HCT116 (cell line): ENCODE data around the gene UQCRHL. TPM values are rescaled to one million over a fixed set of nuclear protein-coding genes. Genes with fewer than 3 reads are reported as not detected.

Experiments
- ATAC-seq: fragments of 200-7000 bp; cut with Tn5 transposase; 2 replicates; pipeline ENCODE4 v1.9.1; 2020; ENCODE audit warnings: mild to moderate bottlenecking, moderate library complexity
- BruUV-seq: library from RNA; stranded (reverse); fragments of 400-500 nt; replicated peaks from 2 replicates; lab custom pipeline; 2021; lab: Mats Ljungman, UMichigan
- CTCF ChIA-PET: fragments of 300-600 bp; sonication (Branson Sonifier 250); formaldehyde crosslinking; loops from one replicate; lab custom pipeline; 2021; ENCODE audit warnings: antibody characterized with exemption; lab: Charles Lee
- POLR2A ChIA-PET: fragments of 300-600, 350-600 bp; sonication (Branson Sonifier 250); formaldehyde crosslinking; loops from one replicate; lab custom pipeline; 2021; ENCODE audit warnings: antibody characterized with exemption; lab: Charles Lee
- RAD21 ChIA-PET, 2 experiments: fragments of 300-600 bp; sonication (Branson Sonifier 250); formaldehyde crosslinking; loops; one replicate each; lab custom pipeline; 2023; ENCODE audit warnings: low total read pairs in 2 of 2; ENCODE audit not compliant: uncharacterized antibody in 2 of 2, unreplicated experiment in 2 of 2, low non-redundant PET in 1 of 2; lab: Charles Lee
- DNase-seq: peaks from one replicate; pipeline ENCODE4 v3.0.0-alpha.2; 2010; ENCODE audit warnings: low read depth, low spot score
- H2AFZ ChIP-seq: fragments of 200-600 bp; shearing (Covaris generic), sonication (generic); 2 replicates; pipeline ENCODE4 v1.6.1; 2017; ENCODE audit warnings: low read depth, mixed run types, mixed read lengths, antibody characterized with exemption, low read length; ENCODE audit not compliant: poor library complexity, severe bottlenecking
- H3K27ac ChIP-seq: 2 replicates; pipeline ENCODE4 v1.5.1; 2012; ENCODE audit warnings: low read depth, low read length
- H3K27me3 ChIP-seq: fragments of 200-600 bp; sonication (generic); 2 replicates; pipeline ENCODE4 v1.6.1; 2016; ENCODE audit warnings: mixed run types, low read length, mixed read lengths; ENCODE audit not compliant: insufficient read depth
- H3K36me3 ChIP-seq, 2 experiments: fragments of 200-500 bp in 1 of 2; fragments of 200-600 bp in 1 of 2; sonication (Bioruptor generic) in 1 of 2; sonication (generic) in 1 of 2; 2 replicates each; pipeline versions ENCODE4 v1.5.1 to v1.6.1; 2014 to 2016; ENCODE audit warnings: low read length in 2 of 2, inconsistent platforms in 1 of 2, mixed read lengths in 1 of 2, mixed run types in 1 of 2; ENCODE audit not compliant: insufficient read depth in 2 of 2, control insufficient read depth in 1 of 2
- H3K4me1 ChIP-seq, 2 experiments: fragments of 200-600 bp in 1 of 2; sonication (generic) in 1 of 2; 2 replicates each; pipeline versions ENCODE4 v1.5.1 to v1.6.1; 2012 to 2017; ENCODE audit warnings: low read length in 2 of 2, inconsistent platforms in 1 of 2, mild to moderate bottlenecking in 1 of 2, mixed read lengths in 1 of 2, mixed run types in 1 of 2, moderate library complexity in 1 of 2; ENCODE audit not compliant: insufficient read depth in 2 of 2, control insufficient read depth in 1 of 2
- H3K4me2 ChIP-seq: fragments of 200-600 bp; sonication (generic); 2 replicates; pipeline ENCODE4 v1.6.1; 2017; ENCODE audit warnings: mixed run types, low read length, mixed read lengths
- H3K4me3 ChIP-seq, 2 experiments: fragments of 200-600 bp in 1 of 2; sonication (generic) in 1 of 2; replicated peaks in 1 of 2; 2 replicates each; pipeline ENCODE4 v1.5.1; 2011 to 2016; ENCODE audit warnings: low read length in 2 of 2, control low read depth in 1 of 2, low read depth in 1 of 2, mild to moderate bottlenecking in 1 of 2, mixed read lengths in 1 of 2, mixed run types in 1 of 2
- H3K79me2 ChIP-seq: fragments of 200-600 bp; sonication (generic); 2 replicates; pipeline ENCODE4 v1.6.1; 2017; ENCODE audit warnings: mild to moderate bottlenecking, mixed run types, low read length, moderate library complexity, mixed read lengths; ENCODE audit not compliant: insufficient read depth
- H3K9ac ChIP-seq: fragments of 200-600 bp; sonication (generic); 2 replicates; pipeline ENCODE4 v1.6.1; 2016; ENCODE audit warnings: low read length, mixed read lengths
- H3K9me2 ChIP-seq: fragments of 200-600 bp; sonication (generic), shearing (Covaris generic); 2 replicates; pipeline ENCODE4 v1.6.1; 2017; ENCODE audit warnings: mixed run types, mild to moderate bottlenecking, moderate library complexity; ENCODE audit not compliant: insufficient read depth
- H3K9me3 ChIP-seq, 2 experiments: fragments of 200-500 bp in 1 of 2; fragments of 200-600 bp in 1 of 2; sonication (Bioruptor generic) in 1 of 2; sonication (generic) in 1 of 2; 2 replicates each; pipeline ENCODE4 v1.6.1; 2014 to 2017; ENCODE audit warnings: low read length in 2 of 2, mixed read lengths in 2 of 2, inconsistent platforms in 1 of 2, low read depth in 1 of 2, mild to moderate bottlenecking in 1 of 2, mixed run types in 1 of 2, moderate library complexity in 1 of 2; ENCODE audit not compliant: control insufficient read depth in 1 of 2, insufficient read depth in 1 of 2
- H4K20me1 ChIP-seq: fragments of 200-600 bp; sonication (generic), shearing (Covaris generic); 2 replicates; pipeline ENCODE4 v1.6.1; 2017; ENCODE audit warnings: mixed run types, mild to moderate bottlenecking, moderate library complexity; ENCODE audit not compliant: insufficient read depth
- CEBPB ChIP-seq: IDR thresholded peaks from 2 replicates; pipeline ENCODE4 v1.6.1; 2012; ENCODE audit warnings: low read depth
- SP1 ChIP-seq: IDR thresholded peaks from 2 replicates; pipeline ENCODE4 v1.6.1; 2012; ENCODE audit warnings: low read depth
- SRF ChIP-seq: IDR thresholded peaks from 2 replicates; pipeline ENCODE4 v1.6.1; 2012; ENCODE audit warnings: low read depth
- TCF7L2 ChIP-seq: IDR thresholded peaks from 2 replicates; pipeline ENCODE4 v1.7.0; 2011; ENCODE audit warnings: borderline replicate concordance, inconsistent platforms; ENCODE audit not compliant: insufficient read depth, insufficient read length; ENCODE audit errors: extremely low read depth
- ZFX ChIP-seq: fragments of 450-650 bp; IDR thresholded peaks from 2 replicates; pipeline ENCODE4 v1.6.1; 2017
- intact Hi-C: fragments of 100-400 bp; cut with micrococcal nuclease; formaldehyde crosslinking; loops from 2 replicates; pipeline ENCODE4 v1.10.0; 2022
- total RNA-seq: library from RNA; stranded (reverse); gene quantifications from one replicate; pipeline ENCODE4 v1.2.1, GENCODE V29; 2021; ENCODE audit not compliant: unreplicated experiment
- TF ChIP-seq, protein P1 (sequence below): IDR thresholded peaks from 2 replicates; pipeline ENCODE4 v1.6.1; 2011; ENCODE audit warnings: mild to moderate bottlenecking, low read length, moderate library complexity; ENCODE audit not compliant: insufficient replicate concordance; ENCODE audit errors: extremely low read depth
- TF ChIP-seq, protein P2 (sequence below): IDR thresholded peaks from 2 replicates; pipeline ENCODE4 v1.6.1; 2012
- TF ChIP-seq, protein P3 (sequence below): IDR thresholded peaks from 2 replicates; pipeline ENCODE4 v1.6.1; 2012

UQCRHL gene
- total RNA-seq, 1 experiment from 2014 or later: 2.5 TPM

DNA sequence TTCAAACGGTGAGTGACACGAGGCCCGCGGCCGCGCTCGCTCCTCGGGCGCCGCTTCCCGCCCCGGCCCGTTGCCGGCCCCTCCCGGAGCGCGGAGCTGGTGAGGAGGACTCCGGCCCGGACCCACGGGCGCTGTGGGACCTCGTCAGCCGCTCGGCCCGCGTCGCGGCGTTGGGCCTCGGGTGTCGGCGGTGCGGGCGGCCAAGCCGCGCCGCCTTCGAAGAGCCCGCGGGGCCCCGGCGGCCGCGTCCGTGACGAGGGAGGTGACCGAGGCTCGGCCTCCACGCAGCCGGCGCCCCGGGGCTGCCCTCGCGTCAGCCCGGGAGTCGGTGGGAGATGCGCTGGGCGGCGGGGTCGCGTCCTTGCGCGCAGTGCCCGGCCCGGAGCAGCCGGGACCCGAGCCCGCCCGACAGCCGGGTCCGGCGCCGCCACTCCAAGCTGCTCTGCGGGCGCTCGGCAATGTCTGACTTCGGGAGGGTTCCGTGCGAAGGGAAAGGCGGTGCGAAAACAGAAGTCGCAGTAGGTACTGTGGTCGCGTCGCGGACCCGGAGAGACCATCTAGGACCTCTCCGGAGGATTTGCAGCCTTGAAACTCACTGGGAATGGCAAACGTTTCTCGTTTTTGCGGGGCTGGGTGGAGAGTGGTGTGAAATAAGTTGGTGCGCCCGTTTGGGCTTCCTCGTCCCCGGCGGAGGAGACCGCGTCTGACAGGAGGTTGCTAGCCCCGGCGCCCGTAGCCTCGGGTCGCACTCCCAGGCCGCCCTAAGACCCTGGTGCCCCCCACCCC, 40.9 kb upstream of the UQCRHL start:
- H4K20me1 ChIP-seq: no peaks in the 10 kb centered on the region
- H2AFZ ChIP-seq: no peak overlapping the region
- H3K9me2 ChIP-seq: no peaks in the 10 kb centered on the region
- no peaks in the 10 kb centered on the region for H3K36me3 ChIP-seq
- ChIA-PET RAD21 (interaction anchor here in 1 of 2 experiments (0.6 kb wide), 1 partner anchor 33 kb away, joined by 3 read pairs; no protein-coding TSS in a partner anchor), CTCF (interaction anchor here (1.0 kb wide), 1 partner anchor 33 kb away, joined by 5 read pairs; no protein-coding TSS in a partner anchor), POLR2A (interaction anchor here (1.1 to 2.8 kb wide), 6 partner anchors 11 to 128 kb away, joined by 3 to 10 read pairs (median 4); partner anchors contain the start of gene ZBTB17)
- peak overlapping the region; percentile 70 to 79 for H3K4me3 ChIP-seq
- ATAC-seq (no peak), DNase-seq (no peak)
- peaks cover 63% of the 10 kb centered on the region for H3K79me2 ChIP-seq
- intact Hi-C loops: no loop called here
- H3K9me3 ChIP-seq: no peaks in the 10 kb centered on the region
- no peaks in the 10 kb centered on the region for H3K27me3 ChIP-seq
- TF ChIP-seq, protein P1, sequence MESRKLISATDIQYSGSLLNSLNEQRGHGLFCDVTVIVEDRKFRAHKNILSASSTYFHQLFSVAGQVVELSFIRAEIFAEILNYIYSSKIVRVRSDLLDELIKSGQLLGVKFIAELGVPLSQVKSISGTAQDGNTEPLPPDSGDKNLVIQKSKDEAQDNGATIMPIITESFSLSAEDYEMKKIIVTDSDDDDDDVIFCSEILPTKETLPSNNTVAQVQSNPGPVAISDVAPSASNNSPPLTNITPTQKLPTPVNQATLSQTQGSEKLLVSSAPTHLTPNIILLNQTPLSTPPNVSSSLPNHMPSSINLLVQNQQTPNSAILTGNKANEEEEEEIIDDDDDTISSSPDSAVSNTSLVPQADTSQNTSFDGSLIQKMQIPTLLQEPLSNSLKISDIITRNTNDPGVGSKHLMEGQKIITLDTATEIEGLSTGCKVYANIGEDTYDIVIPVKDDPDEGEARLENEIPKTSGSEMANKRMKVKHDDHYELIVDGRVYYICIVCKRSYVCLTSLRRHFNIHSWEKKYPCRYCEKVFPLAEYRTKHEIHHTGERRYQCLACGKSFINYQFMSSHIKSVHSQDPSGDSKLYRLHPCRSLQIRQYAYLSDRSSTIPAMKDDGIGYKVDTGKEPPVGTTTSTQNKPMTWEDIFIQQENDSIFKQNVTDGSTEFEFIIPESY: no peak
- TF ChIP-seq ZFX: peak; percentile 68; the same call in 1 of the 2 replicates
- TF ChIP-seq, protein P2, sequence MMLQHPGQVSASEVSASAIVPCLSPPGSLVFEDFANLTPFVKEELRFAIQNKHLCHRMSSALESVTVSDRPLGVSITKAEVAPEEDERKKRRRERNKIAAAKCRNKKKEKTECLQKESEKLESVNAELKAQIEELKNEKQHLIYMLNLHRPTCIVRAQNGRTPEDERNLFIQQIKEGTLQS: no peak
- no TSS peak for BruUV-seq
- peak overlapping the region; percentile 90 for H3K9ac ChIP-seq
- H3K4me1 ChIP-seq: peaks cover 33 to 48% of the 10 kb centered on the region in 2 experiments
- H3K27ac ChIP-seq: peak overlapping the region; percentile 86
- H3K4me2 ChIP-seq: peak overlapping the region; percentile 83

DNA sequence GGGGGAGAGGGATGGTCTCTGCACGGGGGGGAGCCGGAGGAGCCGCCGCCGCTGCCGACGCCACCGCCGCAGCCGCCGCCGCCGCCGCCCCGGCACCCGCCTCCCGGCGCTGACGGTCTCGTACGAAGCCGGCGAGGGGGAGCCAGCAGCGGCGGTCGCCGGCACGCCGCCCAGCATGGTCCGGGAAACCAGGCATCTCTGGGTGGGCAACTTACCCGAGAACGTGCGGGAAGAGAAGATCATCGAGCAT, 40.4 kb upstream of the UQCRHL start:
- Histone ChIP-seq H2AFZ (no peak overlapping the region), H3K36me3 (no peaks in the 10 kb centered on the region), H3K79me2 (peaks cover 58% of the 10 kb centered on the region), H3K9ac (peak overlapping the region; percentile 90), H3K4me3 (peak overlapping the region; percentile 70 to 79), H3K9me2 (no peaks in the 10 kb centered on the region), H3K27ac (peak overlapping the region; percentile 86), H3K9me3 (no peaks in the 10 kb centered on the region), H4K20me1 (no peaks in the 10 kb centered on the region), H3K4me1 (peaks cover 30 to 47% of the 10 kb centered on the region in 2 experiments), H3K4me2 (peak overlapping the region; percentile 83), H3K27me3 (no peaks in the 10 kb centered on the region)
- ChIA-PET CTCF (interaction anchor here (0.9 to 1.0 kb wide), 2 partner anchors 32 to 56 kb away, joined by 4 to 5 read pairs; no protein-coding TSS in a partner anchor), POLR2A (interaction anchor here (0.8 to 2.8 kb wide), 6 partner anchors 11 to 128 kb away, joined by 3 to 9 read pairs (median 4); partner anchors contain the start of gene ZBTB17)
- intact Hi-C loops: no loop called here
- no peak for DNase-seq
- ATAC-seq: no peak
- TF ChIP-seq, protein P3, sequence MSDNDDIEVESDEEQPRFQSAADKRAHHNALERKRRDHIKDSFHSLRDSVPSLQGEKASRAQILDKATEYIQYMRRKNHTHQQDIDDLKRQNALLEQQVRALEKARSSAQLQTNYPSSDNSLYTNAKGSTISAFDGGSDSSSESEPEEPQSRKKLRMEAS: no peak
- TF ChIP-seq SRF: no peak
- TF ChIP-seq SP1: no peak
- TF ChIP-seq TCF7L2: no peak
- TF ChIP-seq, protein P2: no peak
- TF ChIP-seq CEBPB: no peak
- TF ChIP-seq, all 23 proteins: peak for 0
- RAD21 ChIA-PET: interaction anchor here (0.6 to 1.2 kb wide), 3 partner anchors 13 to 56 kb away, joined by 3 read pairs; no protein-coding TSS in a partner anchor
- BruUV-seq: no TSS peak
